Activated T-helper 17 cell treated with anti-CD3 and anti-CD28 coated beads, Interleukin-2, amount 50 U/mL, for 72 hours (primary cell): Measurements from ENCODE around the gene TMEM207. TPM values are rescaled to one million over a fixed set of nuclear protein-coding genes. Genes with fewer than 3 reads are reported as not detected.
"Not testable (repeated sequence)": the region's sequence is repeated elsewhere in the genome, so short reads cannot be mapped to it uniquely, and the experiment has no call there.

Experiments used
- ATAC-seq: fragments of 150-1000 bp; cut with Tn5 transposase; replicated peaks from 2 replicates; pipeline ENCODE4 v1.10.0; 2021; ENCODE audit warnings: mild to moderate bottlenecking, moderate library complexity
- H3K27ac Mint-ChIP-seq: one replicate; pipeline ENCODE4 v1.8.0; 2022; ENCODE audit warnings: mixed read lengths
- H3K27me3 Mint-ChIP-seq: one replicate; pipeline ENCODE4 v1.8.0; 2022; ENCODE audit warnings: mixed read lengths
- H3K36me3 Mint-ChIP-seq: one replicate; pipeline ENCODE4 v1.8.0; 2022; ENCODE audit warnings: low read depth, mild to moderate bottlenecking, mixed read lengths
- H3K4me1 Mint-ChIP-seq: one replicate; pipeline ENCODE4 v1.8.0; 2022; ENCODE audit warnings: mixed read lengths
- H3K4me3 Mint-ChIP-seq: one replicate; pipeline ENCODE4 v1.8.0; 2022; ENCODE audit warnings: mild to moderate bottlenecking, mixed read lengths
- H3K9me3 Mint-ChIP-seq: one replicate; pipeline ENCODE4 v1.8.0; 2022; ENCODE audit warnings: mixed read lengths
- total RNA-seq, 2 donors: library from RNA; stranded (reverse); gene quantifications; one replicate each; pipeline ENCODE4 v1.2.3, GENCODE V29; 2022

The TMEM207 gene
- total RNA-seq, 2 donors from 2014 or later, result not detected

GRCh38 chr3:190473261-190473660 lies 23.6 kb upstream of the TMEM207 start:
- H3K4me1 Mint-ChIP-seq, ATAC-seq, H3K27ac Mint-ChIP-seq, H3K4me3 Mint-ChIP-seq, H3K9me3 Mint-ChIP-seq, H3K36me3 Mint-ChIP-seq: not testable (repeated sequence)
- H3K27me3 Mint-ChIP-seq, result peaks cover 16% of the 10 kb centered on the region

- peaks cover 34% of the 10 kb centered on the region for H3K27me3 Mint-ChIP-seq
- ATAC-seq, result no peak
- no peak overlapping the region for H3K4me3 Mint-ChIP-seq
- H3K9me3 Mint-ChIP-seq, result peaks cover 7% of the 10 kb centered on the region
- H3K4me1 Mint-ChIP-seq, result no peaks in the 10 kb centered on the region
- no peak overlapping the region for H3K27ac Mint-ChIP-seq
- no peaks in the 10 kb centered on the region for H3K36me3 Mint-ChIP-seq
Measured at GRCh38 chr3:190467922-190468321, 18.2 kb upstream of the TMEM207 start.

GRCh38 chr3:190458040-190458439 lies 8.3 kb upstream of the TMEM207 start:
- H3K36me3 Mint-ChIP-seq, result no peaks in the 10 kb centered on the region
- no peaks in the 10 kb centered on the region for H3K4me1 Mint-ChIP-seq
- no peak overlapping the region for H3K27ac Mint-ChIP-seq
- ATAC-seq, result no peak
- H3K4me3 Mint-ChIP-seq, result no peak overlapping the region
- H3K27me3 Mint-ChIP-seq, result peaks cover 15% of the 10 kb centered on the region
- no peaks in the 10 kb centered on the region for H3K9me3 Mint-ChIP-seq

- H3K9me3 Mint-ChIP-seq, result no peaks in the 10 kb centered on the region
- no peaks in the 10 kb centered on the region for H3K36me3 Mint-ChIP-seq
- peaks cover 12% of the 10 kb centered on the region for H3K27me3 Mint-ChIP-seq
- ATAC-seq, result no peak
- H3K27ac Mint-ChIP-seq, result no peak overlapping the region
- H3K4me1 Mint-ChIP-seq, result no peaks in the 10 kb centered on the region
- H3K4me3 Mint-ChIP-seq, result no peak overlapping the region
Measured at GRCh38 chr3:190456770-190457169, 7.1 kb upstream of the TMEM207 start.

GRCh38 chr3:190455828-190456227 lies 6.1 kb upstream of the TMEM207 start:
- Mint-ChIP-seq H3K27me3 (peaks cover 12% of the 10 kb centered on the region), H3K27ac (no peak overlapping the region), H3K9me3 (no peaks in the 10 kb centered on the region), H3K4me3 (no peak overlapping the region), H3K36me3 (no peaks in the 10 kb centered on the region), H3K4me1 (no peaks in the 10 kb centered on the region)
- no peak for ATAC-seq

GRCh38 chr3:190448256-190448655 lies 1.4 kb downstream of the TMEM207 start:
- no peaks in the 10 kb centered on the region for H3K9me3 Mint-ChIP-seq
- ATAC-seq, result no peak
- H3K4me3 Mint-ChIP-seq, result no peak overlapping the region
- H3K4me1 Mint-ChIP-seq, result peaks cover 11% of the 10 kb centered on the region
- no peaks in the 10 kb centered on the region for H3K27me3 Mint-ChIP-seq
- H3K36me3 Mint-ChIP-seq, result no peaks in the 10 kb centered on the region
- H3K27ac Mint-ChIP-seq, result no peak overlapping the region

- Mint-ChIP-seq H3K9me3 (no peaks in the 10 kb centered on the region), H3K27me3 (no peaks in the 10 kb centered on the region), H3K27ac (peak overlapping the region; percentile 10), H3K4me1 (peaks cover 11% of the 10 kb centered on the region), H3K4me3 (peak overlapping the region; percentile 48), H3K36me3 (no peaks in the 10 kb centered on the region)
- peak; percentile 51 for ATAC-seq
Measured at GRCh38 chr3:190446573-190447279, 3.0 kb downstream of the TMEM207 start.

GRCh38 chr3:190444576-190445145 lies 5.0 kb downstream of the TMEM207 start:
- Mint-ChIP-seq H3K27me3 (no peaks in the 10 kb centered on the region), H3K27ac (no peak overlapping the region), H3K4me1 (peaks cover 11% of the 10 kb centered on the region), H3K4me3 (no peak overlapping the region), H3K36me3 (no peaks in the 10 kb centered on the region), H3K9me3 (no peaks in the 10 kb centered on the region)
- ATAC-seq, result no peak

- no peak overlapping the region for H3K4me3 Mint-ChIP-seq
- no peak overlapping the region for H3K27ac Mint-ChIP-seq
- H3K9me3 Mint-ChIP-seq, result no peaks in the 10 kb centered on the region
- ATAC-seq, result no peak
- H3K4me1 Mint-ChIP-seq, result peaks cover 11% of the 10 kb centered on the region
- no peaks in the 10 kb centered on the region for H3K36me3 Mint-ChIP-seq
- no peaks in the 10 kb centered on the region for H3K27me3 Mint-ChIP-seq
Measured at GRCh38 chr3:190444006-190444405, 5.7 kb downstream of the TMEM207 start.

- Mint-ChIP-seq H3K9me3 (no peaks in the 10 kb centered on the region), H3K27ac (no peak overlapping the region), H3K4me1 (peaks cover 11% of the 10 kb centered on the region), H3K27me3 (no peaks in the 10 kb centered on the region), H3K4me3 (no peak overlapping the region), H3K36me3 (no peaks in the 10 kb centered on the region)
- ATAC-seq, result no peak
Measured at GRCh38 chr3:190443257-190443656, 6.4 kb downstream of the TMEM207 start.

- Mint-ChIP-seq H3K27me3 (no peaks in the 10 kb centered on the region), H3K4me3 (no peak overlapping the region), H3K9me3 (no peaks in the 10 kb centered on the region), H3K27ac (no peak overlapping the region), H3K4me1 (peaks cover 11% of the 10 kb centered on the region), H3K36me3 (no peaks in the 10 kb centered on the region)
- no peak for ATAC-seq
Measured at GRCh38 chr3:190442240-190442639, 7.5 kb downstream of the TMEM207 start.

GRCh38 chr3:190436331-190436730 lies 13.4 kb downstream of the TMEM207 start:
- ATAC-seq, result no peak
- peaks cover 18% of the 10 kb centered on the region for H3K27me3 Mint-ChIP-seq
- no peak overlapping the region for H3K4me3 Mint-ChIP-seq
- H3K9me3 Mint-ChIP-seq, result no peaks in the 10 kb centered on the region
- H3K36me3 Mint-ChIP-seq, result no peaks in the 10 kb centered on the region
- H3K27ac Mint-ChIP-seq, result no peak overlapping the region
- peaks cover 3% of the 10 kb centered on the region for H3K4me1 Mint-ChIP-seq

- Mint-ChIP-seq H3K4me3 (no peak overlapping the region), H3K36me3 (no peaks in the 10 kb centered on the region), H3K4me1 (peaks cover 3% of the 10 kb centered on the region), H3K9me3 (no peaks in the 10 kb centered on the region), H3K27me3 (peaks cover 18% of the 10 kb centered on the region), H3K27ac (no peak overlapping the region)
- no peak for ATAC-seq
Measured at GRCh38 chr3:190435618-190436017, 14.1 kb downstream of the TMEM207 start.

- no peak overlapping the region for H3K4me3 Mint-ChIP-seq
- ATAC-seq, result no peak
- H3K9me3 Mint-ChIP-seq, result no peaks in the 10 kb centered on the region
- H3K4me1 Mint-ChIP-seq, result peaks cover 3% of the 10 kb centered on the region
- H3K27me3 Mint-ChIP-seq, result peaks cover 18% of the 10 kb centered on the region
- H3K36me3 Mint-ChIP-seq, result no peaks in the 10 kb centered on the region
- no peak overlapping the region for H3K27ac Mint-ChIP-seq
Measured at GRCh38 chr3:190433626-190434025, 16.1 kb downstream of the TMEM207 start.

- H3K27me3 Mint-ChIP-seq, result peaks cover 18% of the 10 kb centered on the region
- H3K27ac Mint-ChIP-seq, result no peak overlapping the region
- no peaks in the 10 kb centered on the region for H3K36me3 Mint-ChIP-seq
Measured at GRCh38 chr3:190432216-190432615, 17.5 kb downstream of the TMEM207 start.

More at GRCh38 chr3:190432216-190432615, 17.5 kb downstream of the TMEM207 start:
- peaks cover 3% of the 10 kb centered on the region for H3K4me1 Mint-ChIP-seq
- no peak for ATAC-seq
- no peak overlapping the region for H3K4me3 Mint-ChIP-seq
- H3K9me3 Mint-ChIP-seq, result no peaks in the 10 kb centered on the region
